Astrocyte (in vitro differentiated cells and primary cell): Measurements from ENCODE around the gene HES6. TPM values are rescaled to one million over a fixed set of nuclear protein-coding genes. Genes with fewer than 3 reads are reported as not detected.

Experiments used
- DNase-seq: peaks from one replicate; pipeline ENCODE4 v3.0.0-alpha.2; 2010; ENCODE audit warnings: low read depth
- FAIRE-seq: peaks from 2 replicates; lab custom pipeline; 2011; peaks lifted over from hg19 to GRCh38; lab: Jason Lieb, UNC
- H2AFZ ChIP-seq: 2 replicates; pipeline ENCODE4 v1.6.0; 2012; ENCODE audit warnings: low read depth, low read length, inconsistent platforms
- H3K27ac ChIP-seq: 2 replicates; pipeline ENCODE4 v1.5.1; 2011; ENCODE audit warnings: low read depth, low read length, inconsistent platforms
- H3K27me3 ChIP-seq: 2 replicates; pipeline ENCODE4 v1.6.0; 2011; ENCODE audit warnings: low read length, inconsistent platforms; ENCODE audit not compliant: insufficient read depth
- H3K36me3 ChIP-seq: 2 replicates; pipeline ENCODE4 v1.5.1; 2011; ENCODE audit warnings: low read length, inconsistent platforms; ENCODE audit not compliant: insufficient read depth
- H3K4me1 ChIP-seq: 2 replicates; pipeline ENCODE4 v1.5.1; 2011; ENCODE audit warnings: low read length, inconsistent platforms; ENCODE audit not compliant: insufficient read depth
- H3K4me2 ChIP-seq: 2 replicates; pipeline ENCODE4 v1.6.0; 2012; ENCODE audit warnings: low read length, inconsistent platforms
- H3K4me3 ChIP-seq: 2 replicates; pipeline ENCODE4 v1.5.1; 2011; ENCODE audit warnings: low read depth, mild to moderate bottlenecking, low read length, inconsistent platforms; ENCODE audit not compliant: insufficient read depth
- H3K79me2 ChIP-seq: 2 replicates; pipeline ENCODE4 v1.6.0; 2012; ENCODE audit warnings: mild to moderate bottlenecking, low read length, inconsistent platforms; ENCODE audit not compliant: insufficient read depth
- H3K9ac ChIP-seq: 2 replicates; pipeline ENCODE4 v1.6.0; 2012; ENCODE audit warnings: mild to moderate bottlenecking, low read length, inconsistent platforms
- H3K9me3 ChIP-seq: 2 replicates; pipeline ENCODE4 v1.5.1; 2012; ENCODE audit warnings: low read depth, mild to moderate bottlenecking, low read length, inconsistent platforms; ENCODE audit not compliant: insufficient read depth
- H4K20me1 ChIP-seq: 2 replicates; pipeline ENCODE4 v1.6.0; 2012; ENCODE audit warnings: low read length, inconsistent platforms; ENCODE audit not compliant: insufficient read depth
- H3K27ac Mint-ChIP-seq: one replicate; pipeline ENCODE4 v1.8.0; 2021; ENCODE audit warnings: mild to moderate bottlenecking, mixed read lengths; ENCODE audit not compliant: unreplicated experiment
- H3K27me3 Mint-ChIP-seq: one replicate; pipeline ENCODE4 v1.8.0; 2021; ENCODE audit warnings: low read depth, mixed read lengths; ENCODE audit not compliant: unreplicated experiment
- H3K36me3 Mint-ChIP-seq: one replicate; pipeline ENCODE4 v1.8.0; 2021; ENCODE audit warnings: low read depth, mixed read lengths; ENCODE audit not compliant: unreplicated experiment
- H3K4me1 Mint-ChIP-seq: one replicate; pipeline ENCODE4 v1.8.0; 2021; ENCODE audit warnings: low read depth, mixed read lengths; ENCODE audit not compliant: unreplicated experiment
- H3K4me3 Mint-ChIP-seq: one replicate; pipeline ENCODE4 v1.8.0; 2021; ENCODE audit warnings: mild to moderate bottlenecking, moderate library complexity, mixed read lengths; ENCODE audit not compliant: unreplicated experiment
- H3K9me3 Mint-ChIP-seq: one replicate; pipeline ENCODE4 v1.8.0; 2021; ENCODE audit warnings: mild to moderate bottlenecking, mixed read lengths; ENCODE audit not compliant: unreplicated experiment
- CTCF ChIP-seq: IDR thresholded peaks from 2 replicates; pipeline ENCODE4 v1.5.1; 2011; ENCODE audit warnings: low read depth, mild to moderate bottlenecking, inconsistent platforms, low read length, moderate library complexity; ENCODE audit not compliant: insufficient read depth
- EZH2 ChIP-seq: IDR thresholded peaks from 2 replicates; pipeline ENCODE4 v1.6.1; 2012; ENCODE audit warnings: mild to moderate bottlenecking, low read length, inconsistent platforms; ENCODE audit not compliant: insufficient read depth
- total RNA-seq: library from RNA; stranded (reverse); gene quantifications from 2 replicates; pipeline ENCODE4 v1.2.1, GENCODE V29; 2021

HES6 gene
- total RNA-seq, 1 donor from 2014 or later: 3.0 TPM

- Histone ChIP-seq H3K79me2 (no peaks in the 10 kb centered on the region), H3K36me3 (peaks cover 4% of the 10 kb centered on the region), H3K9ac (no peak overlapping the region), H3K4me1 (peaks cover 3% of the 10 kb centered on the region), H2AFZ (no peak overlapping the region), H3K27ac (no peak overlapping the region), H3K4me2 (no peak overlapping the region), H3K9me3 (no peaks in the 10 kb centered on the region), H3K27me3 (no peaks in the 10 kb centered on the region), H4K20me1 (peaks cover 3% of the 10 kb centered on the region), H3K4me3 (no peak overlapping the region)
- Mint-ChIP-seq H3K4me3 (no peak overlapping the region), H3K27me3 (peaks cover 5% of the 10 kb centered on the region), H3K27ac (no peak overlapping the region), H3K36me3 (peaks cover 4% of the 10 kb centered on the region), H3K4me1 (peaks cover 3% of the 10 kb centered on the region), H3K9me3 (no peaks in the 10 kb centered on the region)
- FAIRE-seq (no peak), DNase-seq (no peak)
- TF ChIP-seq CTCF (no peak), EZH2 (no peak)
These were observed 15.8 kb upstream of the HES6 start for GRCh38 chr2:238255636-238256035.

DNA sequence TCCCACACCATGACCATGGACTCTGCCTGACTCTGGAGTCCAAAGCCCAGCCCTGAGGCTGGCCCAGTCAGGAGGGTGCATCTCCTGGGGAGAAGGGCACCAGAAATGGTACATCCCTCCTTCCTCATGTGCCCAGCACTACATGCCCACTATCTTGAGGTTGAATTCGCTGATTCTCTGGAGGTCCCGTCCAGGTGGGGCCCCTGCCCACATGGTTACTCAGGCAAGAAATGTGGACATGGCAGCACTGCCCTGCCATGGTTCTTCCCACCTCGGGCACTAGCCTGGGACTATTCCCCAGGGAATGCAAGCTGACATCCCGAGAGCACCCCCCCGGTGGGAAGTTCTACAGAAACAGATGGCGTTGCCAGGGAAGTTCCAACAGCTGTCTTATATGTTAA is 15.3 kb upstream of the HES6 start:
- peaks cover 9% of the 10 kb centered on the region for H3K27me3 Mint-ChIP-seq
- H2AFZ ChIP-seq: no peak overlapping the region
- DNase-seq (no peak), FAIRE-seq (no peak)
- H3K36me3 ChIP-seq: peaks cover 4% of the 10 kb centered on the region
- H3K36me3 Mint-ChIP-seq: peaks cover 6% of the 10 kb centered on the region
- peaks cover 3% of the 10 kb centered on the region for H4K20me1 ChIP-seq
- H3K4me1 Mint-ChIP-seq: no peaks in the 10 kb centered on the region
- H3K4me3 Mint-ChIP-seq: no peak overlapping the region
- no peak overlapping the region for H3K9ac ChIP-seq
- no peak overlapping the region for H3K4me3 ChIP-seq
- H3K9me3 Mint-ChIP-seq: no peaks in the 10 kb centered on the region
- no peak overlapping the region for H3K27ac Mint-ChIP-seq
- H3K9me3 ChIP-seq: no peaks in the 10 kb centered on the region
- H3K79me2 ChIP-seq: no peaks in the 10 kb centered on the region
- H3K4me1 ChIP-seq: no peaks in the 10 kb centered on the region
- TF ChIP-seq EZH2 (no peak), CTCF (no peak)
- no peaks in the 10 kb centered on the region for H3K27me3 ChIP-seq
- H3K27ac ChIP-seq: no peak overlapping the region
- no peak overlapping the region for H3K4me2 ChIP-seq

- no peak overlapping the region for H3K9ac ChIP-seq
- no peaks in the 10 kb centered on the region for H3K4me1 Mint-ChIP-seq
- H3K27ac Mint-ChIP-seq: no peak overlapping the region
- H3K27ac ChIP-seq: no peak overlapping the region
- no peak overlapping the region for H3K4me3 Mint-ChIP-seq
- H3K36me3 Mint-ChIP-seq: peaks cover 6% of the 10 kb centered on the region
- peaks cover 4% of the 10 kb centered on the region for H3K36me3 ChIP-seq
- no peaks in the 10 kb centered on the region for H3K4me1 ChIP-seq
- no peak overlapping the region for H2AFZ ChIP-seq
- no peak for FAIRE-seq
- H3K4me2 ChIP-seq: no peak overlapping the region
- no peaks in the 10 kb centered on the region for H3K79me2 ChIP-seq
- no peak for DNase-seq
- H3K9me3 ChIP-seq: no peaks in the 10 kb centered on the region
- TF ChIP-seq CTCF (no peak), EZH2 (no peak)
- H3K4me3 ChIP-seq: no peak overlapping the region
- peaks cover 3% of the 10 kb centered on the region for H4K20me1 ChIP-seq
- H3K27me3 Mint-ChIP-seq: peaks cover 9% of the 10 kb centered on the region
- H3K9me3 Mint-ChIP-seq: no peaks in the 10 kb centered on the region
- no peaks in the 10 kb centered on the region for H3K27me3 ChIP-seq
These were observed 14.4 kb upstream of the HES6 start for GRCh38 chr2:238254095-238254723.
